ENCODE results near the gene CARHSP1.

DNA sequence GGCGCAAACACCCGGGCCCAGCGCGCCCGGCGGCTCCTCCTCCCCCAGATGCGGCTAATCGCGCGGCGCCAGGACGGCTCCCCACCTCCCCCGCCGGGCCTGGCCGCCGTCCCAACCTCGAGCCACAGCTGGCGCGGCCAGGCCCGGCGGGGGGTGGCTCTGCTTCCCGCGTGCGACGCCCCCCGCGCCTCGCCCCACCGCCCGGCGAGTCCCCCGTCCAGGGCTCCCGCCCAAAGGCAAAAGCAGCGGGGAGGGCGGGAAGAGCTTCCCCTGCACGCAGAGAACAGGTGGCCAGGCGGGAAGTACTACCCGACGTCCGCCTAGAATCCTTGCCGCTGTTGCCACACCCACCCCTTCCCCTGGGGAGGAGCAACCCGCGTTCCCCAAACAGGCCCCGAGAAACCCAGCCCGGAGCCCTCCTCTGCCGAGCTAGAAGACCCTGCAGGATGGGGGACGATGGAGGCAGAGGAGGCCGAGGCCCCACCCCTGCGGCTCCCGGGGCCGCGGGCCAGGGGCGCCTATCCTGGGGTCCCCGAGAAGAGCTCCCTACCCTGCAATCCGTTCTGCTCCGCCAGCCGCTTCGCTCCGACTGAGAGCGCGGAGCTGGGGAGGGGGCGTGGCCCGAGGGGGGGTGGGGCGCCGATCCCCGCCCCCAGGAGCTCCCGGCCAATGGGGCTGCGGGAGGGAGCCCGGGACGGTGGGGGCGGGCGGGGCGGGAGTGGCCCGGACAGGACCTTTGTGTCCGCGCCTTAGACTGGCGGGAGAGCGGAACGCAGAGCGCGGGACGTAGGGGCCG, at the start of gene CARHSP1:
- TF ChIP-seq POLR2A (IDR thresholded peaks at IDR 0.05; ENCODE audit: low read depth, low read length) (peak; percentile 64; the same call in 1 of the 2 replicates), TAF1 (IDR thresholded peaks at IDR 0.05; ENCODE audit: low read depth, low read length) (peak; percentile 91), POLR2AphosphoS5 (IDR thresholded peaks at IDR 0.05; ENCODE audit: low read depth, low read length) (peak; percentile 55), POU2F2 (IDR thresholded peaks at IDR 0.05; ENCODE audit: low read depth, low read length) (no peak), SPI1 (IDR thresholded peaks at IDR 0.05; ENCODE audit: low read depth, low read length) (0 out of 2 replicates have a peak, but pooled peaks have one; percentile 4), PAX5 (IDR thresholded peaks at IDR 0.05; ENCODE audit: insufficient read depth, low read length, severe bottlenecking) (peak; percentile 40)
